Heart left ventricle (tissue), 16 donors: ENCODE data around the gene CCDC187. TPM values are rescaled to one million over a fixed set of nuclear protein-coding genes. Genes with fewer than 3 reads are reported as not detected.

ENCODE experiments used
- ATAC-seq, 4 donors: fragments of 200-7000 bp; cut with Tn5 transposase; one replicate each; pipeline ENCODE4 v1.9.1; 2020 to 2022; ENCODE audit warnings: moderate library complexity in 4 of 4, mild to moderate bottlenecking in 3 of 4, moderate number of reproducible peaks in 1 of 4
- DNase-seq, 5 donors: peaks; one replicate each; pipeline ENCODE4 v3.0.0-alpha.2; 2020
- H3K27ac ChIP-seq, 12 donors: fragments of 200-600 bp; sonication (generic) in 4 of 12; one replicate each; pipeline versions ENCODE4 v1.5.0 to v1.8.0; 2016 to 2022; ENCODE audit warnings: mild to moderate bottlenecking in 2 of 12
- H3K27me3 ChIP-seq, 9 donors: fragments of 200-600 bp; sonication (generic) in 2 of 9; one replicate each; pipeline versions ENCODE4 v1.5.1 to v1.8.0; 2016 to 2022; ENCODE audit warnings: mild to moderate bottlenecking in 3 of 9
- H3K36me3 ChIP-seq, 9 donors: fragments of 200-600 bp; sonication (generic) in 2 of 9; one replicate each; pipeline versions ENCODE4 v1.5.0 to v1.8.0; 2018 to 2022; ENCODE audit warnings: mild to moderate bottlenecking in 2 of 9
- H3K4me1 ChIP-seq, 12 donors: fragments of 200-600 bp; sonication (generic) in 4 of 12; one replicate each; pipeline versions ENCODE4 v1.5.0 to v1.8.0; 2016 to 2022; ENCODE audit warnings: mild to moderate bottlenecking in 3 of 12
- H3K4me3 ChIP-seq, 12 donors: fragments of 200-600 bp; sonication (generic) in 4 of 12; one replicate each; pipeline versions ENCODE4 v1.5.0 to v1.8.0; 2017 to 2022; ENCODE audit warnings: mild to moderate bottlenecking in 9 of 12, moderate library complexity in 4 of 12
- H3K9me3 ChIP-seq, 12 donors: fragments of 200-600 bp; sonication (generic) in 4 of 12; one replicate each; pipeline versions ENCODE4 v1.5.0 to v1.8.0; 2016 to 2022; ENCODE audit warnings: mild to moderate bottlenecking in 1 of 12
- CTCF ChIP-seq, 12 donors: fragments of 200-600 bp; sonication (generic) in 4 of 12; IDR thresholded peaks; one replicate each; pipeline versions ENCODE4 v1.5.0 to v1.8.0; 2018 to 2022; ENCODE audit warnings: antibody characterized with exemption in 12 of 12, mild to moderate bottlenecking in 5 of 12
- POLR2A ChIP-seq, 2 donors: fragments of 450-650 bp; IDR thresholded peaks; one replicate each; pipeline ENCODE4 v1.6.1; 2017; ENCODE audit warnings: antibody characterized with exemption in 2 of 2, mild to moderate bottlenecking in 2 of 2, moderate library complexity in 2 of 2
- WGBS, 4 donors: extraction: QIAGEN DNeasy Blood & Tissue Kit in 2 of 4; methylation state at CpG; one replicate each; pipeline versions ENCODE4 v1.1.5 to v1.1.7; 2013 to 2018; 5-methylcytosine and 5-hydroxymethylcytosine counted together
- intact Hi-C, 10 donors: fragments of 100-400 bp; cut with DNase I; formaldehyde crosslinking; loops; one replicate each; pipeline versions ENCODE4 v1.11.1 to v1.14.2; 2022
- polyA plus RNA-seq, 2 donors: library from polyadenylated mRNA; stranded (reverse); fragments of 200-250 nt; gene quantifications; one replicate each; pipeline ENCODE4 v1.2.3, GENCODE V29; 2013
- total RNA-seq, 9 donors: library from RNA; depleted of rRNA in 2 of 9; stranded (reverse); fragments of >200 nt in 2 of 9; fragmentation: NEBNext Ultra II Directional in 3 of 9; extraction: Animal tissue kit (Norgen Biotek cat#: 25700) in 3 of 9; gene quantifications; one replicate each; pipeline versions ENCODE4 v1.1.0 to v1.2.4, GENCODE V29; 2016 to 2023
- donor health status: ischemic (EF 13 %, LVEDD 7.1; RV severe dilation, severe dysfunction).
- donor health status: healthy with polysubstance abuse.
- donor health status: DM: no; HTN: yes; CAD: no.
- donor health status: DM: no; HTN: no; CAD: no.
- donor health status: ischemic (EF 25% LVEDD 6.9; RV normal size, moderate dysfunction).
- donor health status: ischemic (EF 25% LVEDD 5.7; RV mildly dilated, moderate dysfunction).
- donor health status: healthy.
- donor health status: DM: yes; HTN: yes; CAD: no.
- donor health status: ischemic (EF 35%, LVEDD 5.7; RV mildly dilated, moderate dysfunction).
- donor health status: nonischemic (EF 11% LVEDD 7.7; RV severe dilation, severe dysfunction).
- donor health status: DM: yes; HTN: yes; CAD: no.
- donor health status: PGD.
- donor health status: ischemic (EF 29% LVEDD 5.4; RV normal size, mild dysfunction).
- donor health status: nonischemic (EF 23%, LVEDD 6.1; RV moderate dilation, normal function).

The CCDC187 gene
- total and polyA plus RNA-seq, 11 donors: 0.04 TPM; not detected in 10

GRCh38 chr9:136346927-136347465 lies 43.1 kb upstream of the CCDC187 start:
- 85 to 94% (median 89%) methylated on average over 11 to 20 of the region's 20 CpGs for WGBS, 4 donors
- ATAC-seq (no peak), DNase-seq (no peak)
- Histone ChIP-seq H3K36me3 (peaks cover 0 to 11% (median 0%) of the 10 kb centered on the region in 9 donors), H3K27me3 (no peaks in the 10 kb centered on the region), H3K4me1 (peaks cover 0 to 45% (median 36%) of the 10 kb centered on the region in 12 donors), H3K27ac (no peak overlapping the region), H3K9me3 (no peaks in the 10 kb centered on the region), H3K4me3 (no peak overlapping the region)
- intact Hi-C loops: no loop called here
- TF ChIP-seq CTCF (IDR thresholded peaks at IDR 0.05): no peak

- no peaks in the 10 kb centered on the region for H3K27me3 ChIP-seq
- intact Hi-C loops: no loop called here
- H3K4me3 ChIP-seq: peak overlapping the region in 9 of 12 donors; percentile 10 to 52 (median 24)
- no peaks in the 10 kb centered on the region for H3K9me3 ChIP-seq
- WGBS, 4 donors: 33 to 76% (median 64%) methylated on average over 4 to 10 of the region's 10 CpGs
- TF ChIP-seq POLR2A (IDR thresholded peaks at IDR 0.05) (no peak), CTCF (IDR thresholded peaks at IDR 0.05) (peak in 2 of 12 donors; percentile 1 to 3)
- peaks cover 0 to 11% (median 0%) of the 10 kb centered on the region in 9 donors for H3K36me3 ChIP-seq
- peaks cover 0 to 54% (median 42%) of the 10 kb centered on the region in 12 donors for H3K4me1 ChIP-seq
- no peak for DNase-seq
- ATAC-seq: no peak
- peak overlapping the region in 11 of 12 donors; percentile 21 to 94 (median 68) for H3K27ac ChIP-seq
Measured at GRCh38 chr9:136346157-136346481, 42.2 kb upstream of the CCDC187 start.

GRCh38 chr9:136345281-136346156 lies 41.6 kb upstream of the CCDC187 start:
- peaks cover 0 to 11% (median 0%) of the 10 kb centered on the region in 9 donors for H3K36me3 ChIP-seq
- intact Hi-C loops: loop anchor here in 1 of 10 donors (2.0 kb wide), 1 partner anchor 17 kb away; the partner anchor contains the start of gene DNLZ
- ATAC-seq (peak; percentile 39 to 57 (median 44)), DNase-seq (peak in 4 of 5 donors; percentile 68 to 85 (median 79))
- H3K9me3 ChIP-seq: no peaks in the 10 kb centered on the region
- H3K4me3 ChIP-seq: peak overlapping the region in 9 of 12 donors; percentile 10 to 52 (median 24)
- TF ChIP-seq POLR2A (IDR thresholded peaks at IDR 0.05) (no peak), CTCF (IDR thresholded peaks at IDR 0.05) (peak in 11 of 12 donors; percentile 19 to 69 (median 53))
- H3K27ac ChIP-seq: peak overlapping the region; percentile 18 to 94 (median 64)
- 43 to 49% (median 47%) methylated on average over 7 to 43 of the region's 43 CpGs for WGBS, 4 donors
- H3K4me1 ChIP-seq: peaks cover 0 to 60% (median 42%) of the 10 kb centered on the region in 12 donors
- no peaks in the 10 kb centered on the region for H3K27me3 ChIP-seq
